Hematopoietic multipotent progenitor cell treated with erythropoietin and hydrocortisone succinate and interleukin-3 and kit ligand, for 8 days (in vitro differentiated cells): ENCODE results near the gene GGA1.
A peak's percentile ranks its signal among the peaks of the same experiment; 100 is the strongest.
"Not testable (repeated sequence)": the region's sequence is repeated elsewhere in the genome, so short reads cannot be mapped to it uniquely, and the experiment has no call there.

Source experiments
- DNase-seq: peaks from one replicate; pipeline ENCODE4 v3.0.0-alpha.2; 2015

GGA1 gene

GRCh38 chr22:37656583-37656982 lies 47.9 kb downstream of the GGA1 start:
- not testable (repeated sequence) for DNase-seq

- peak; percentile 79 for DNase-seq
Measured at GRCh38 chr22:37657590-37658132, 49.0 kb downstream of the GGA1 start.

GRCh38 chr22:37658133-37659065 lies 49.8 kb downstream of the GGA1 start, which contains the start of gene PDXP:
Gene PDXP, plus strand, starts transcription at chr22:37658723. Its CDS starts 60 bp downstream, at chr22:37658783.
- peak; percentile 100 for DNase-seq

- DNase-seq = peak; percentile 29
Measured at GRCh38 chr22:37659066-37659896, 50.6 kb downstream of the GGA1 start.

GRCh38 chr22:37659897-37660708 lies 51.5 kb downstream of the GGA1 start:
- peak; percentile 73 for DNase-seq

- no peak for DNase-seq
Measured at GRCh38 chr22:37660709-37661045, 52.0 kb downstream of the GGA1 start.

- DNase-seq = peak; percentile 49
Measured at GRCh38 chr22:37661160-37661924, 52.7 kb downstream of the GGA1 start.

- DNase-seq = no peak
Measured at GRCh38 chr22:37662039-37662438, 53.4 kb downstream of the GGA1 start.

GRCh38 chr22:37663521-37664140 lies 55.0 kb downstream of the GGA1 start:
- DNase-seq = no peak

GRCh38 chr22:37664249-37665101 lies 55.8 kb downstream of the GGA1 start:
- DNase-seq = no peak

GRCh38 chr22:37665487-37665886 lies 56.9 kb downstream of the GGA1 start:
- DNase-seq = no peak

GRCh38 chr22:37669586-37669985 lies 61.0 kb downstream of the GGA1 start:
- no peak for DNase-seq

GRCh38 chr22:37672206-37672919 lies 63.7 kb downstream of the GGA1 start:
- peak; percentile 40 for DNase-seq

GRCh38 chr22:37672920-37673455 lies 64.4 kb downstream of the GGA1 start:
- no peak for DNase-seq

GRCh38 chr22:37674248-37674647 lies 65.6 kb downstream of the GGA1 start:
- no peak for DNase-seq

GRCh38 chr22:37674951-37675929 lies 66.6 kb downstream of the GGA1 start, which contains the start of gene LGALS1:
Gene LGALS1, plus strand, starts transcription at chr22:37675636. Its CDS starts 67 bp downstream, at chr22:37675703.
- peak; percentile 91 for DNase-seq

GRCh38 chr22:37675930-37676735 lies 67.5 kb downstream of the GGA1 start:
- peak; percentile 12 for DNase-seq
